Fibroblast of skin of right biceps (primary cell): ENCODE data around the gene CAB39.

Source experiments
- DNase-seq: peaks from one replicate; pipeline ENCODE4 v3.0.0-alpha.2; 2013

CAB39 gene

DNA sequence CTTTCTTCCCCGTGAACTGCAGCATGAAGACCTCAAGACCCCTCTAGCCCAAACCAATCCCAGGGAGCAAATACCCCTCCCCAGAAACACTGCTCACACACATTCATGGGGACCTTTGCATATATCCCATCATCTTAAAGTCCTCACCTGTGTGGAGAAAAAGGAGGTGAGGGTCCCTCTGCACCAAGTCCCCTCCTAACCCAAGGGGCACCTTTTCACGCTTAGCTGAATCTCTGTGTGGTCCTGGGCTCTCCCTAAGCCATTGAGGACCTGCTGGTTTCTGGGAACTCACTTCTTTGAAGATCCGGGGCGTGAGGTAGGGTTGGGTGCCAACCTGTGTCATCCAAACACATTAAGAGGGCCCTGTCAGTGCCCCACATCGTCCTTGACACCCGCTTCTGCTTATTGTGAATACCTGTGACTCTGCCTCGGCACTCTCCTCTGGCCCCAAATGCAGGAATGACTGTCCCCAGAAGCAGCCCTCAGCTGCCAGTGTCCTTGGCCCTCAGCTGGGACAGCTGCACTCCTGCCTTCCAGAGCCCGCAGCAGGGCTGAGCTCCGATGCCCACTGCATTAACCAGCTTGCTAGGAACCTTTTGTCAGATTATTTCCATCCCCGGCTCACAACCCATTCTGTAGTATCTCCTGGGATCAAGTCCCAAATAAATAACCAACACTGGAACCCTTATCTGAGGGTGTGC, 110.8 kb downstream of the CAB39 start:
- no peak for DNase-seq

- peak; percentile 79 for DNase-seq
Measured at GRCh38 chr2:230824406-230824978, 111.8 kb downstream of the CAB39 start.

DNA sequence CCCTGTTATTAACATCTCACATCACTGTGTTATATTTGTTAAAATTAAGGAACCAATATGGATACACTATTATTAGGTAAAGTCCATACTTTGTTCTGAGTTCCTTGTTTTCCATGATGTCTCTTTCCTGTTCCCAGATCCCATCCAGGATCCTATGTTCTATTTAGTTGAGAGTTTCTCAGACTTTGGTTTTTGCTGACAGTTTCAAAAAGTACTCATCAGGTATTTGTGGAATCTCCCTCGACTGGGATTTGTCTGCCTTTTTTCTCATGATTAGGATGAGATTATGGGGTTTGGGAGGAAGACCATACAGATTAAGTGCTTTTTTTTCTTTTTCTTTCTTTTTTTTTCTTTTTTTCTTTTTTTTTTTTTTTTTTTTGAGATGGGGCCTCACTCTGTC, 112.7 kb downstream of the CAB39 start:
- no peak for DNase-seq

GRCh38 chr2:230827774-230828271, 115.2 kb downstream of the CAB39 start:
- no peak for DNase-seq

- no peak for DNase-seq
Measured at GRCh38 chr2:230828272-230828961, 115.8 kb downstream of the CAB39 start.

DNA sequence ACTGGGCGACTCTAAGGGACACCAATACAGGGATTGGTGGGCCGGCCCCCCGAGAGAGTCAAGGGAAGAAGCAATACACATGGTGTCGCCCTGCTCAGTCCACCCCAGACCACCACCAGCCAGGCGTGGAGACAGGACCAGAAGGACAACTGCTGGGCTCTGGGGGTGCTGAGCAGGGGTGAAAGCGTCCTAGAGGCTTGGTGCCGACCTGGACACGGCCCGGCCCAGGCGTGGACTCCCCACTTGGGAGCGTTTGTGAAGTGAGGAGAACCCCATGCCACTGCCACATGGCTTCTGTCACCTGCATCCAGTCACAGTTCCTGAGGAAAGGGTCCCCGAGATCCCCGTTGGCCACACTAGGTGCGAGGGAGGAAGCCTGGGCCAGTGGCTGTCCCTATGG, 116.7 kb downstream of the CAB39 start:
- no peak for DNase-seq

- no peak for DNase-seq
Measured at GRCh38 chr2:230829959-230830358, 117.3 kb downstream of the CAB39 start.

DNA sequence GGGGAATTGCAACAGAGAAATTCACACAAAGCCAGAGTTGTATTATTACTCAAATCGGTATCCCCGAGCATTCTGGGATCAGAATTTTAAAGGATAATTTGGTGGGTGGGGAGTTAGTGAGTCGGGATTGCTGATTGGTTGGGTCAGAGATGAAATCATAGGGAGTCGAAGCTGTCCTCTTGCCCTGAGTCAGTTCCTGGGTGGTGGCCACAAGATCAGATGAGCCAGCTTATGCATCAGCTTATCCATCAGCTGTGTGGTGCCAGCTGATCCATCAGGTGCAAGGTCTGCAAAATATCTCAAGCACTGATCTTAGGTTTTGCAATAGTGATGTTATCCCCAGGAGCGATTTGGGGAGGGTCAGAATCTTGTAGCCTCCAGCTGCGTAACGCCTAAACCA, 117.8 kb downstream of the CAB39 start:
- peak; percentile 8 for DNase-seq

DNA sequence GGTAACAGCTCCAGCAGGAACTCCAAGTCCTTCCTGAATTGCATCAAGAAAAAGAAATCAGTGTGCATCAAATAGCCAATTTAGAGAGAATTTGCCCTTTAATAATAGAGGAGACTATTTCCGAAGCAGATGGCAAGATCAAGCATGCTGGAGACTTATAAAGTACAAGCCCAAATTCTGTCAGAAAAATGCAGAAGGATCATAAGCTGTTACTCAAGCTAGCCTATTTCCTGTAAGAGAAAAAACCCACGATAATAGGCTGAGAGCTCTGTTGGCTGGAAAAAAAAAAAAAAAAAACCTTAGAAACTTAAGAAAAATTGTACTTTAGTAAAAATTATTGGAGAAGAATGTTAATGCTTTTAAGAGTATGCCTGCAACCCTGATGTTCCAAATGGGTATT, 127.7 kb downstream of the CAB39 start:
- DNase-seq, result no peak

GRCh38 chr2:230842473-230842872, 129.8 kb downstream of the CAB39 start:
- no peak for DNase-seq

- DNase-seq, result no peak
Measured at GRCh38 chr2:230843132-230843531, 130.5 kb downstream of the CAB39 start.

GRCh38 chr2:230846360-230846759, 133.7 kb downstream of the CAB39 start:
- DNase-seq, result no peak

GRCh38 chr2:230847883-230848388, 135.3 kb downstream of the CAB39 start:
- DNase-seq, result peak; percentile 87

- no peak for DNase-seq
Measured at GRCh38 chr2:230849633-230850357, 137.2 kb downstream of the CAB39 start.

DNA sequence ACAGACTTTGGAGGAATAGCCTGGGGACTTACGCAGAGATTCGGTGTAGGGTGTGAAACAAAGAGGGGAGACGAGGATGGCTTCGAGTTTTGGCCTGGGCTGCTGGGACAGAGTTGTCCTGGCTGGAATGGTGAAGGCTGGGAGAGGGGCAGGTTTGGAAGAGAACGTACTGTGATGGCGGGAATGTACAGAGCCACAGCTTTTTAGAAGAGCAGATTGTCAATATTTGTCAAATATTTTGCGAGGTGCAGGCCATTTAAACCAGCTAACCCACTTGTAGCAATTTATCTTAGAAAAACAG, 137.7 kb downstream of the CAB39 start:
- no peak for DNase-seq

DNA sequence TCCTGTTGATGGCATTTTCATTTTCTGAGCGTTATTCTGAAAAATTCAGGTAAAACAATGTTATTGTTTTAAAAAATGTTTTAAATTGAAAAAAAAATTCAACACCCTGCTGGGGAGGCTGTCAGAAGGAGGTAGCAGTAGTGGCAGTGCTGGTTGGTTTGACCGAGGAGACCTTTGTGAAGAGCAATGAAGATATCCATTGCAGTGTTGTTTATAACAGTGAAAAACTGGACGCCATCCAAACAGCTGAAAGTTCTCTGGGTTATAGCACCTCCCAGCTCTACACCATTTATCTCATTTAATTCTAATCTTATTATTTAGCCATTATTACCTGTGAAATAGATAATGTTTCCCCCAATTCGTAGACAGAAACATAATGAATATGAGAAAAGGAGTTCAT, 139.5 kb downstream of the CAB39 start:
- no peak for DNase-seq

GRCh38 chr2:230861552-230862255, 149.1 kb downstream of the CAB39 start:
- no peak for DNase-seq

- no peak for DNase-seq
Measured at GRCh38 chr2:230862292-230862691, 149.7 kb downstream of the CAB39 start.

DNA sequence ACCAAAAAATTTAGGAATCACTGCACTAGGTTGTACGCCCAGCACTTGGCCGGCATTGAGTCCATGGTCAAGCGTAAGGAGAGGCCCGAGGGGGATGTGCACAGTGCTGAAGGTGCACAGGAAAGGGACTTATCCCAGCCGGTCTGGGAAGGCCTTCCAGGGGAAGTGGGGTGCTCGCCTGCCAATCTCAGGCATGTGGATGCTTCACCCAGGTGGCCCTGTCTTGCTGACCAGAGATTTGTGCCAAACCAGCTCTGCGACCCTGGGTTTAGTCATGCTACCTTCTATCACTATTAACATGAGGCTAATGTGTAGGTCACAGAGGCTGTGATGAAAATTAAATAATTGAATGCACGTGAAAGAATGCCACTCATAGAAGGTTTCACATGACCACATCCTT, 150.4 kb downstream of the CAB39 start:
- no peak for DNase-seq

DNA sequence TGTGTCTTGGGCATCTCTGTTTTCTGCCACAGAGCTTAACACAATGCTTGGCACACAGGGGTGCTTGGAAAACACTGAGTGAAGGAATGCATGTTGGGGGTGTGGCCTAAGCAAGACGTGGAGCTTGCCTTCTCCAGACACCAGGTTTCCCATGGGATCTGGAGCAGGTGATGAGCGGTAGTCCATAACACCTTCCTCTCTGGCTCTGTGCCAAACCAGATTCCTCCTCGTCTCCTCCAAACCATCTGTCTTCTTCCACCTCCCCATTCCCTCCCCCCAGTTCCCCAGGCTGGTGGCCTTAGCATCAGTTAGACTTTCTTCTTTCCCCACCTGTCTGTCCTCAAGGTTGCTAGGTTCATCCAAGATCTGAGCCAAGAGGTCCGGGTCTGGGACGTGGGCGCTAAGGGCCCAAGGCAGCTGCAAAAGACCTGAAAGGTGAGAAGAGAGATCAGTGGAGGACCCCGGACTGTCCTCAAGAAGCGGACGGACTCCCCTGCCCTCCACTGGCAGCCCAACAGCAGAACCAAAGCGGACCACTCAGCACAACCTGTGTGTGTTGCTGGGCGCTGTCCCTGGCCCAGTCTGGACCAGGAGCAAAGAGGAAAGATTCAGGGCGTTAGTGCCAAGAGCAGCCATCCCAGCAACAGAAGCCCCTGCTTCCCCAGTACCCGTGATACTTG, 150.9 kb downstream of the CAB39 start:
- no peak for DNase-seq

DNA sequence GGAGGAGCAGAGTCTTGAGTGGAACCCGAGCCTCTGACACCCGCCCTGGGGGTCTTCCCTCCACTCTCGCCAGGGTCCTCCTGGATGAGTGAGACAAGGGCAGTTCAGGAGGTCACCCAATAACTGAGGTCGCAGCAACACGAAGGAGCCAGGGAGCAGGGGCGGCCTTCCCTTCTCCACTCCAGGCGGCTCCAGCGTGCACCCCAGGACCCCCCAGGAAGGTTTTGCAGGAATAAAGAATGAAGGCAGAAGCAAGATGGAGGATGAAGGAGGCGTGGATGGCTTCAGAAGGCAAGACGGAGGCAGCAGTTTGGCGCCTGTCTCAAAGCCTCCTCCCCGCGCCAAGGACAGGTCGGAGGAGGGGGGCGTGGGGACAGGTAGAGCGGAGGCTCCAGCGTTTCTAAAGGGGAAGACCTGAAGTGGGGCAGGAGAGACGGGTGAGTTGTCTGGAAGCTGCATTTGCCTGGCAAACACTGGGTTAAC, 151.5 kb downstream of the CAB39 start:
- DNase-seq, result no peak
